Activated T-helper 1 cell treated with anti-CD3 and anti-CD28 coated beads, Interleukin-12 subunit alpha, Interleukin-12 subunit beta, Interleukin-2, Interleukin-4 antibody, amounts not matched to agents 30 ng/mL and 10 ng/mL and 1 ng/mL, durations not matched to agents 14 hours and 24 hours and 36 hours (primary cell): ENCODE measurements around the gene ANKLE1. TPM values are rescaled to one million over a fixed set of nuclear protein-coding genes. Genes with fewer than 3 reads are reported as not detected.

Source experiments
- DNase-seq: peaks from one replicate; pipeline ENCODE4 v3.0.0; 2021; ENCODE audit warnings: low spot score
- H3K27ac Mint-ChIP-seq: one replicate; pipeline ENCODE4 v1.8.0; 2021; ENCODE audit warnings: mild to moderate bottlenecking, mixed read lengths
- H3K27me3 Mint-ChIP-seq: one replicate; pipeline ENCODE4 v1.8.0; 2022; ENCODE audit warnings: mild to moderate bottlenecking, moderate library complexity, mixed read lengths; ENCODE audit not compliant: insufficient read depth
- H3K36me3 Mint-ChIP-seq: one replicate; pipeline ENCODE4 v1.8.0; 2021; ENCODE audit warnings: low read depth, mixed read lengths
- H3K4me1 Mint-ChIP-seq: one replicate; pipeline ENCODE4 v1.8.0; 2021; ENCODE audit warnings: low read depth, mixed read lengths
- H3K4me3 Mint-ChIP-seq: one replicate; pipeline ENCODE4 v1.8.0; 2021; ENCODE audit warnings: mild to moderate bottlenecking, moderate library complexity, mixed read lengths
- H3K9me3 Mint-ChIP-seq: one replicate; pipeline ENCODE4 v1.8.0; 2021; ENCODE audit warnings: mixed read lengths
- intact Hi-C: fragments of 100-400 bp; cut with micrococcal nuclease; formaldehyde crosslinking; loops from one replicate; pipeline ENCODE4 v1.15.1; 2024
- total RNA-seq: library from RNA; stranded (reverse); gene quantifications from 2 replicates; pipeline ENCODE4 v1.2.3, GENCODE V29; 2022

Gene ANKLE1
- total RNA-seq, 1 donor from 2014 or later, result 13.4 TPM

- H3K4me1 Mint-ChIP-seq, result peaks cover 45% of the 10 kb centered on the region
- intact Hi-C loops, result loop anchor here (5.0 to 10.0 kb wide), 2 partner anchors 204 to 247 kb away; partner anchors contain the start of genes COLGALT1 and PGLS
- H3K4me3 Mint-ChIP-seq, result peak overlapping the region; percentile 90
- H3K36me3 Mint-ChIP-seq, result peaks cover 7% of the 10 kb centered on the region
- no peaks in the 10 kb centered on the region for H3K27me3 Mint-ChIP-seq
- H3K27ac Mint-ChIP-seq, result peak overlapping the region; percentile 10
- H3K9me3 Mint-ChIP-seq, result no peaks in the 10 kb centered on the region
- no peak for DNase-seq
Measured at GRCh38 chr19:17307876-17308377, 26.2 kb downstream of the ANKLE1 start.

DNA sequence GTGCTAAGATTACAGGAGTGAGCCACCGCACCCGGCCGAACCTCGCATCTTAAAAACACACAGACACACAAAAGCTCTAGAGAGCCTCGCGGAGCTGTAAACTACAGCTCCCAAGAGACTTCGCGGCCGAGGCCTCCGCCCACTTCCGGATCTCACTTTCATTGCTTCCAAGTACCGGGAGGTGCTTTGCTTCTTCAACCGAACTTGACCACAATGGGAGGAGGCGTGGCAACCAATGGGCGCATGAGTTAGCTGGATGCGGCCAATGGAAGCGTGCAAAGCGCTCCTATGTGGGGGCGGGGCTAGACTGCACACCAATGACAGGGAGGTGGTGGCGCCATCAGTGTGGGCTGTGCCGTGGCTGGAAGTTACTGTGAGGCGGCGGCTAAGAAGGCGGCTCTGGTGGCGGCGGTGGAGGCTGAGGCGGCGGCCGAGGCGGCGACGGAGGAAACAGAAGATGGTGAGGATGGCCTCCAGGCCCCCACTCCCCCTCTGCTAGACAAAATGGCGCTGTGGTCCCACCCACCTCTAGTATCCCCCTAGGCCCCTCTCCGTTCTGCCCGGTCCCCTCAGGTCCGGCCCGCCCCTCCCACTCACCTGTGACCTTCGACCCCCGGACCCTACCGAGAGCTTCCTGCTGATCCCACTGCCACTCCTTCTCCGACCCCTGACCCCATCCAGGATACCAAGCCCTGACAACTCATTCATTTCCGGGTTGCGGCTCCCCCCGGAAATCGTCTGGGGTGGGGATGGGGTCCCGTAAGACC is 27.7 kb downstream of the ANKLE1 start, which contains the start of gene DDA1:
Gene DDA1, plus strand, starts transcription at position 366 of the 767 bp plus-strand sequence. Its CDS starts 92 bp downstream, at position 458.
- peak within 1 kb of the TSS; percentile 95 for H3K4me3 Mint-ChIP-seq
- intact Hi-C loops, result loop anchor here (1.0 to 10.0 kb wide), 7 partner anchors 28 to 813 kb away; partner anchors contain the start of genes BABAM1, C19orf44, CALR3 and COLGALT1
- peak; percentile 99 for DNase-seq
- no peaks in the 10 kb centered on the region for H3K9me3 Mint-ChIP-seq
- peak within 1 kb of the TSS; percentile 90 for H3K27ac Mint-ChIP-seq
- no peaks in the 10 kb centered on the region for H3K27me3 Mint-ChIP-seq
- peaks cover 11% of the 10 kb centered on the region for H3K36me3 Mint-ChIP-seq
- peaks cover 39% of the 10 kb centered on the region for H3K4me1 Mint-ChIP-seq

DNA sequence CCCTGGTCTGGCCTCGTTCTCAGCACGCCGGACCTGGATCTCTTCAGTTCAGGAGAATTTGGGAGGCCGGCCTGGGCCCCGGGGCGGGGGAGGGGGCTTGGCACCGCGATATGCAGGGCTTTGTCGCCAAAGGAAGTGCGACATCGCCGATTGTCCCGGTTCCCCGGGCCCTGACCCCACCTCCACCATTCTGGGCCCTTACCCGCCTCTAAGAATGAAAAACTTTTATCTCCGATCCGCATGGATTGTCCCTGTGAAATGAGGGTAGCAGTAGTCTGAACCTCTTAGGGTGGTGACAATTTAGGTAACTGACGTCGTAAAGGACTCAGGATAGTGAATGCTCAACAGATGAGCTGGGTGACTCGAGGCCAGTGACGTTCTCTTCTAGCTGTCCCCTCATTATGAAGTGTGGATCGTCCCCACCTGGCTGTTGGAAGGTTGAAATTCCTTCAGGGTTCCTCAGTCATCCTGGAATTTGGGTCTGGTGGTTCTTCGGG is 28.3 kb downstream of the ANKLE1 start:
- H3K36me3 Mint-ChIP-seq, result peaks cover 12% of the 10 kb centered on the region
- no peak for DNase-seq
- H3K4me3 Mint-ChIP-seq, result peak overlapping the region; percentile 95
- H3K27ac Mint-ChIP-seq, result peak overlapping the region; percentile 90
- H3K27me3 Mint-ChIP-seq, result no peaks in the 10 kb centered on the region
- no peaks in the 10 kb centered on the region for H3K9me3 Mint-ChIP-seq
- H3K4me1 Mint-ChIP-seq, result peaks cover 33% of the 10 kb centered on the region
- intact Hi-C loops, result loop anchor here (1.0 to 10.0 kb wide), 7 partner anchors 27 to 814 kb away; partner anchors contain the start of genes BABAM1, C19orf44, CALR3 and COLGALT1

GRCh38 chr19:17311455-17312188 is 29.9 kb downstream of the ANKLE1 start:
- no peak overlapping the region for H3K27ac Mint-ChIP-seq
- peaks cover 32% of the 10 kb centered on the region for H3K4me1 Mint-ChIP-seq
- H3K9me3 Mint-ChIP-seq, result no peaks in the 10 kb centered on the region
- no peaks in the 10 kb centered on the region for H3K27me3 Mint-ChIP-seq
- intact Hi-C loops, result no loop called here
- H3K4me3 Mint-ChIP-seq, result peak overlapping the region; percentile 69
- DNase-seq, result no peak
- peaks cover 21% of the 10 kb centered on the region for H3K36me3 Mint-ChIP-seq

- intact Hi-C loops, result no loop called here
- Mint-ChIP-seq H3K27ac (no peak overlapping the region), H3K4me1 (peaks cover 32% of the 10 kb centered on the region), H3K4me3 (peak overlapping the region; percentile 69), H3K9me3 (no peaks in the 10 kb centered on the region), H3K36me3 (peaks cover 21% of the 10 kb centered on the region), H3K27me3 (no peaks in the 10 kb centered on the region)
- no peak for DNase-seq
Measured at GRCh38 chr19:17312189-17313113, 30.8 kb downstream of the ANKLE1 start.

DNA sequence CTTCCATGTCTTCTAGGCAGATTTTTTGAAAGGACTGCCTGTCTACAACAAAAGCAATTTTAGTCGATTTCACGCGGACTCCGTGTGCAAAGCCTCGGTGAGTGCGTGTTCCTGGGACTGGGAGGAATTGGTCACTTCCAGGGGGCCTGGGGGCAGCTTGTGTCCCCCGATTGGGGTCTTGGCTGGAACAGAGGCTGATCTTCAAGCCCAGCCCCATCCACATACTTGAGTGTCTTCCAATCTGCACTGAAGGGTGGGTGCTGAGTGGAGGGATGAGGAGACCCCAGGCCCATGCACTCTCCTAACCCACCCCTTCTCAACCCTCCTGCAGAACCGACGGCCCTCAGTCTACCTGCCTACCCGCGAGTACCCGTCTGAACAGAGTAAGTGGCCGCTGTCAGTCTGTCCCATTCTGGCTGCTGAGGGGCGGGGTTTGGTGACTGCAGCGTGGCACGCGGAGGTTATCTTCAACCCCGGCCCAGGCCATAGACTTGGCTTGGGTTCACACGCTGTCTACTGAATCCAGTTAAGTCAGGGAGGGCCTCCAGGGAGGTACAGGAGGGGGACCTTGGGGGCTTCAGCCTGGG is 32.4 kb downstream of the ANKLE1 start:
- intact Hi-C loops, result no loop called here
- no peak for DNase-seq
- peaks cover 17% of the 10 kb centered on the region for H3K36me3 Mint-ChIP-seq
- no peak overlapping the region for H3K27ac Mint-ChIP-seq
- H3K9me3 Mint-ChIP-seq, result no peaks in the 10 kb centered on the region
- peaks cover 24% of the 10 kb centered on the region for H3K4me1 Mint-ChIP-seq
- no peaks in the 10 kb centered on the region for H3K27me3 Mint-ChIP-seq
- H3K4me3 Mint-ChIP-seq, result no peak overlapping the region

GRCh38 chr19:17318966-17319365 is 37.3 kb downstream of the ANKLE1 start:
- Mint-ChIP-seq H3K4me1 (peaks cover 7% of the 10 kb centered on the region), H3K27ac (no peak overlapping the region), H3K27me3 (no peaks in the 10 kb centered on the region), H3K9me3 (no peaks in the 10 kb centered on the region), H3K4me3 (no peak overlapping the region), H3K36me3 (peaks cover 22% of the 10 kb centered on the region)
- intact Hi-C loops, result no loop called here
- DNase-seq, result no peak

DNA sequence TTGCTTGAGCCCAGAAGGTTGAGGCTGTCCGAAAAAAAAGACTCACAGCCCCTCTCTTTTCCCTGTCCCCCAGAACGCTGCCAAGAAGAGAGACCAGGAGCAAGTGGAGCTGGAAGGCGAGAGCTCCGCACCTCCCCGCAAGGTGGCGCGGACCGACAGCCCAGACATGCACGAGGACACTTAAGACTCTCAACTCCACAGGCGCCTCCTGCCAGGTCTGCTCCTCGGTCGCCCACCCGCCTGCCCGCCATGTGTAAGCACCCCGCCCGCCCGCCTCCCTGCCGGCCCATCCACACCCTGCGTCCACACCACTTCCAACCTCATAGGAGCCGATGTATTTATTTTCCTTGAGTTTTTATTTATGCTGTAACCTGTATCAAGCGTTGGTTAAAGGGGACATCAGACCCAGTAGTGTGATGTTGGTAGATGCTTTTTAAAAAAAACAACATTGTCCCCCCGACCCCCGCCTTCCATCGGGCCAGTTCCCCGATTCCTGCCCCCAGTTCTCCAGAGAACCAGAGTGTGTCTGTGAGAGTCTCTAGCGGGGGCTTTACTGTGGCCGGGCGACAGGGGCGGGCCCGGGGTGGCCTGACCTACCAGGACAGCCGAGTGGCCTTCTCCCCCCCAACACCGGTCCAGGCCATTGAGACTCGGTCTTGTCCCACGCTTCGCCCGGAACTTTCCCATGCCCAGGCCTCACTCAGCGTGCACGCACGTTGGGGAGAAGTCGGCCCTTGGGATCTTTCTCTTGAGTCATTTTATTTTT is 38.0 kb downstream of the ANKLE1 start:
- DNase-seq, result no peak
- H3K27me3 Mint-ChIP-seq, result no peaks in the 10 kb centered on the region
- peaks cover 20% of the 10 kb centered on the region for H3K36me3 Mint-ChIP-seq
- intact Hi-C loops, result no loop called here
- no peak overlapping the region for H3K27ac Mint-ChIP-seq
- no peaks in the 10 kb centered on the region for H3K9me3 Mint-ChIP-seq
- H3K4me3 Mint-ChIP-seq, result no peak overlapping the region
- H3K4me1 Mint-ChIP-seq, result peaks cover 7% of the 10 kb centered on the region

DNA sequence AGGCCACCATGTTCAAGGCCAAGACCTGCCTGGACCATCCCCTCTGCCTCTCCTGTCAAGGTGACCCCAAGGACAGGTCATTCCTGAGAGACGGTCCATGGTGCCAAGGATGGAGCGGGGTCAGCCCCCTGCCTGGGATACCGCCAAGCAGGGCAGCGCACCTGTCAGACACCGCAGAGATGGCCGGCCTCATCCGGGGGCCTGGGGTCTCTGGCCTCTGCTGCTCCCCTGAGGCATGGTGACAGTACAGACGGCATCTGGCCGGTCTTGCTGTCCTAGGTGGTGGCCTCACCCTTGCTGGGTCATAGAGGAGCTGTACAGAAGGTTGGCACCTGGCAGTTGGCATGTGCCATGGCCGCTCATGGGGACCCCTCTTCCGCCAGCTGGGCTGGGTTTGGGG is 38.7 kb downstream of the ANKLE1 start:
- Mint-ChIP-seq H3K4me3 (no peak overlapping the region), H3K27me3 (no peaks in the 10 kb centered on the region), H3K27ac (no peak overlapping the region), H3K9me3 (no peaks in the 10 kb centered on the region), H3K4me1 (peaks cover 6% of the 10 kb centered on the region), H3K36me3 (peaks cover 18% of the 10 kb centered on the region)
- intact Hi-C loops, result no loop called here
- DNase-seq, result no peak

DNA sequence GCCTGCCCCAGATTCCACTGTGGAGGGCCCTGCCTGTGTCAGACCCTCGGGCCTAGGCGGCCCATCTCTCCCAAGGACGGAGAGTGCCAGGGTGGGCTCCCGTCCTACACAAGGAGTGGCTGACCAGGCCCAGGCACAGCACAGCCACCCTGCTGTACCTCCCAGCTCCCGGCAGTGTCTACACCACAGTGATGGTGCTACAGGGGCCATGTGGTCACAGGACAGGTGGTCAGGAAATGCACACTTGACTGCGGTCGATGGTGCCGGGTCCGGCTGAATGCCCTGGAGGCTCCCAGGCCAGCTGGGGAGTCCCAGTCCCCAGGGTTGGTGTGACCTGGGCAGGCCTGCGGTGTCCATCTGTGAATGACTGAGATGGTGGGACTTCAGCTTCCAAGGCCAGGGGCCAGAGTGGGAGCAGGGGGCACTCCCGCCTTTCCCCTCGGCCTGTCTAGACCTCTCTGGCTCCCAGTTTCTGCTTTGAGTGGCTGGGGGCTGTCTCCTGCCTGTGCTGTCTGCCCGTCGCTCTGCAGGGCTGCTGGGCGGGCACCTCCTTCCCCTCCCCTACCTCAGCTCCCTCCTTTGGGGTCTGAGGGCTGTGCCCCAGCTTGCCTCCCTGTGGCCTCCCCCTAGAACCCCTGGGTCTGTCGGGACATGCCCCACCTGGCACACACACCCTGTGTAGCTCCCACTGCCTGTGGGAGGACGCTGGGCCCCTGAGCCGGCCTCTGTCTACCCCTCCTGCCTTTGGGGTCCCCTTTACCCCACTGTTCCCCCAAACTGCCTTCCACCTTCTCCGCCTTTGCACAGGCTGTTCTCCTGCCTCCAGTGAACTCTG is 40.2 kb downstream of the ANKLE1 start:
- no peak for DNase-seq
- no peak overlapping the region for H3K27ac Mint-ChIP-seq
- intact Hi-C loops, result no loop called here

GRCh38 chr19:17322854-17323253 is 41.2 kb downstream of the ANKLE1 start:
- no peaks in the 10 kb centered on the region for H3K9me3 Mint-ChIP-seq
- H3K27me3 Mint-ChIP-seq, result no peaks in the 10 kb centered on the region
- no peaks in the 10 kb centered on the region for H3K4me1 Mint-ChIP-seq
- H3K4me3 Mint-ChIP-seq, result no peak overlapping the region
- intact Hi-C loops, result no loop called here
- no peak overlapping the region for H3K27ac Mint-ChIP-seq
- no peak for DNase-seq
- H3K36me3 Mint-ChIP-seq, result peaks cover 11% of the 10 kb centered on the region

More for the DNA sequence above, 40.2 kb downstream of the ANKLE1 start:
- Mint-ChIP-seq H3K36me3 (peaks cover 11% of the 10 kb centered on the region), H3K4me3 (no peak overlapping the region), H3K4me1 (no peaks in the 10 kb centered on the region), H3K9me3 (no peaks in the 10 kb centered on the region), H3K27me3 (no peaks in the 10 kb centered on the region)
